SJCRH30 (cell line): ENCODE results near the gene KRTAP2-4. TPM values are rescaled to one million over a fixed set of nuclear protein-coding genes. Genes with fewer than 3 reads are reported as not detected.
"Not testable (repeated sequence)": the region's sequence is repeated elsewhere in the genome, so short reads cannot be mapped to it uniquely, and the experiment has no call there.

Source experiments
- DNase-seq, 2 experiments: peaks; one replicate each; pipeline ENCODE4 v3.0.0-alpha.2; 2015 to 2020
- H3K27ac ChIP-seq: fragments of 250-450 bp; sonication (Bioruptor Pico); 2 replicates; pipeline ENCODE4 v1.5.1; 2020; ENCODE audit warnings: mild to moderate bottlenecking, moderate library complexity
- H3K27me3 ChIP-seq: fragments of 250-450 bp; sonication (Bioruptor Pico); 2 replicates; pipeline ENCODE4 v1.5.1; 2020; ENCODE audit warnings: mild to moderate bottlenecking, moderate library complexity
- H3K36me3 ChIP-seq: fragments of 250-450 bp; sonication (Bioruptor Pico); 2 replicates; pipeline ENCODE4 v1.5.1; 2020; ENCODE audit warnings: mild to moderate bottlenecking, moderate library complexity
- H3K4me1 ChIP-seq: fragments of 250-450 bp; sonication (Bioruptor Pico); 2 replicates; pipeline ENCODE4 v1.5.1; 2020; ENCODE audit warnings: mild to moderate bottlenecking, moderate library complexity
- H3K4me3 ChIP-seq: fragments of 250-450 bp; sonication (Bioruptor Pico); 2 replicates; pipeline ENCODE4 v1.5.1; 2020; ENCODE audit warnings: mild to moderate bottlenecking, moderate library complexity
- H3K9me3 ChIP-seq: fragments of 250-450 bp; sonication (Bioruptor Pico); replicated peaks from 2 replicates; pipeline ENCODE4 v1.5.1; 2020; ENCODE audit warnings: mild to moderate bottlenecking, moderate library complexity
- total RNA-seq: library from RNA; depleted of rRNA; stranded (reverse); fragments of >200 nt; shearing (Covaris generic); gene quantifications from 2 replicates; pipeline ENCODE4 v1.2.3, GENCODE V29; 2014; rRNA removed

KRTAP2-4 gene
- not detected in 2 replicates for total RNA-seq

- peaks cover 59% of the 10 kb centered on the region for H3K4me1 ChIP-seq
- H3K36me3 ChIP-seq: no peaks in the 10 kb centered on the region
- no peaks in the 10 kb centered on the region for H3K9me3 ChIP-seq
- no peaks in the 10 kb centered on the region for H3K27me3 ChIP-seq
- 0 out of 2 replicates have a peak within 1 kb of the TSS, but pooled peaks have one; percentile 8 for H3K27ac ChIP-seq
- no peak within 1 kb of the TSS for H3K4me3 ChIP-seq
- DNase-seq: peak; percentile 13 to 17
Observed at GRCh38 chr17:41065829-41066624, at the start of gene KRTAP2-4. Gene KRTAP2-4, minus strand, starts transcription at chr17:41065879. Its CDS starts 34 bp downstream, at chr17:41065845.

- Histone ChIP-seq H3K27ac (no peak overlapping the region), H3K36me3 (no peaks in the 10 kb centered on the region), H3K9me3 (peaks cover 15% of the 10 kb centered on the region), H3K27me3 (no peaks in the 10 kb centered on the region), H3K4me3 (no peak overlapping the region), H3K4me1 (no peaks in the 10 kb centered on the region)
- no peak for DNase-seq
Observed at GRCh38 chr17:41111151-41111885, 45.6 kb upstream of the KRTAP2-4 start.

GRCh38 chr17:41108728-41109386 is 43.2 kb upstream of the KRTAP2-4 start:
- H3K27me3 ChIP-seq, H3K4me1 ChIP-seq, DNase-seq, H3K36me3 ChIP-seq, H3K27ac ChIP-seq, H3K4me3 ChIP-seq: not testable (repeated sequence)
- H3K9me3 ChIP-seq: peaks cover 17% of the 10 kb centered on the region

- no peak overlapping the region for H3K27ac ChIP-seq
Observed at GRCh38 chr17:41107941-41108450, 42.3 kb upstream of the KRTAP2-4 start.

GRCh38 chr17:41105347-41105746 is 39.7 kb upstream of the KRTAP2-4 start, which contains the start of gene KRTAP4-9:
Gene KRTAP4-9, plus strand, starts transcription at chr17:41105389. Its CDS starts 0 bp downstream, at chr17:41105389.
- H3K27me3 ChIP-seq, H3K36me3 ChIP-seq, H3K4me3 ChIP-seq, H3K4me1 ChIP-seq, H3K9me3 ChIP-seq: not testable (repeated sequence)
- peak; percentile 64 to 72 for DNase-seq
- H3K27ac ChIP-seq: peak within 1 kb of the TSS; percentile 31; the same call in 1 of the 2 replicates

More at GRCh38 chr17:41107941-41108450, 42.3 kb upstream of the KRTAP2-4 start:
- Histone ChIP-seq H3K27me3 (no peaks in the 10 kb centered on the region), H3K4me1 (no peaks in the 10 kb centered on the region), H3K36me3 (no peaks in the 10 kb centered on the region), H3K4me3 (no peak overlapping the region), H3K9me3 (peaks cover 15% of the 10 kb centered on the region)
- no peak for DNase-seq

GRCh38 chr17:41104386-41105038 is 38.8 kb upstream of the KRTAP2-4 start:
- not testable (repeated sequence) for DNase-seq, H3K9me3 ChIP-seq, H3K27ac ChIP-seq, H3K4me1 ChIP-seq, H3K36me3 ChIP-seq, H3K27me3 ChIP-seq, H3K4me3 ChIP-seq

GRCh38 chr17:41103896-41104295 is 38.2 kb upstream of the KRTAP2-4 start:
- H3K4me3 ChIP-seq: no peak overlapping the region
- H3K27me3 ChIP-seq: no peaks in the 10 kb centered on the region
- 0 out of 2 replicates have a peak, but pooled peaks cover 2% of the 10 kb centered on the region for H3K4me1 ChIP-seq
- H3K27ac ChIP-seq: no peak overlapping the region
- no peak for DNase-seq
- H3K9me3 ChIP-seq: 0 out of 2 replicates have a peak, but pooled peaks cover 3% of the 10 kb centered on the region
- no peaks in the 10 kb centered on the region for H3K36me3 ChIP-seq

- H3K27me3 ChIP-seq: no peaks in the 10 kb centered on the region
- H3K9me3 ChIP-seq: 0 out of 2 replicates have a peak, but pooled peaks cover 3% of the 10 kb centered on the region
- no peak within 1 kb of the TSS for H3K27ac ChIP-seq
- peak; percentile 85 to 86 for DNase-seq
- no peaks in the 10 kb centered on the region for H3K36me3 ChIP-seq
- no peak within 1 kb of the TSS for H3K4me3 ChIP-seq
- H3K4me1 ChIP-seq: 0 out of 2 replicates have a peak, but pooled peaks cover 2% of the 10 kb centered on the region
Observed at GRCh38 chr17:41101586-41102259, 36.0 kb upstream of the KRTAP2-4 start, which contains the start of gene KRTAP4-16. Gene KRTAP4-16, minus strand, starts transcription at chr17:41102209. Its CDS starts 0 bp downstream, at chr17:41102209.

GRCh38 chr17:41099682-41100480 is 34.2 kb upstream of the KRTAP2-4 start:
- H3K9me3 ChIP-seq, DNase-seq, H3K27ac ChIP-seq, H3K4me1 ChIP-seq, H3K4me3 ChIP-seq, H3K27me3 ChIP-seq, H3K36me3 ChIP-seq: not testable (repeated sequence)

GRCh38 chr17:41098481-41098880 is 32.8 kb upstream of the KRTAP2-4 start:
- no peaks in the 10 kb centered on the region for H3K27me3 ChIP-seq
- no peaks in the 10 kb centered on the region for H3K36me3 ChIP-seq
- H3K9me3 ChIP-seq: no peaks in the 10 kb centered on the region
- no peak overlapping the region for H3K4me3 ChIP-seq
- DNase-seq: no peak
- no peak overlapping the region for H3K27ac ChIP-seq
- 0 out of 2 replicates have a peak, but pooled peaks cover 2% of the 10 kb centered on the region for H3K4me1 ChIP-seq

GRCh38 chr17:41098042-41098441 is 32.4 kb upstream of the KRTAP2-4 start, which contains the start of gene KRTAP4-8:
Gene KRTAP4-8, minus strand, starts transcription at chr17:41098142. Its CDS starts 58 bp downstream, at chr17:41098084.
- DNase-seq: no peak
- Histone ChIP-seq H3K27me3 (no peaks in the 10 kb centered on the region), H3K27ac (no peak within 1 kb of the TSS), H3K4me3 (no peak within 1 kb of the TSS), H3K9me3 (no peaks in the 10 kb centered on the region), H3K4me1 (0 out of 2 replicates have a peak, but pooled peaks cover 2% of the 10 kb centered on the region), H3K36me3 (no peaks in the 10 kb centered on the region)

GRCh38 chr17:41096055-41096454 is 30.4 kb upstream of the KRTAP2-4 start:
- no peak overlapping the region for H3K27ac ChIP-seq
- no peaks in the 10 kb centered on the region for H3K36me3 ChIP-seq
- DNase-seq: no peak
- H3K27me3 ChIP-seq: no peaks in the 10 kb centered on the region
- no peaks in the 10 kb centered on the region for H3K4me1 ChIP-seq
- H3K9me3 ChIP-seq: no peaks in the 10 kb centered on the region
- H3K4me3 ChIP-seq: no peak overlapping the region
